ENCODE measurements around the gene OGA. TPM values are rescaled to one million over a fixed set of nuclear protein-coding genes. Genes with fewer than 3 reads are reported as not detected.

The OGA gene
- total RNA-seq, 1 donor from 2014 or later = 191 TPM

DNA sequence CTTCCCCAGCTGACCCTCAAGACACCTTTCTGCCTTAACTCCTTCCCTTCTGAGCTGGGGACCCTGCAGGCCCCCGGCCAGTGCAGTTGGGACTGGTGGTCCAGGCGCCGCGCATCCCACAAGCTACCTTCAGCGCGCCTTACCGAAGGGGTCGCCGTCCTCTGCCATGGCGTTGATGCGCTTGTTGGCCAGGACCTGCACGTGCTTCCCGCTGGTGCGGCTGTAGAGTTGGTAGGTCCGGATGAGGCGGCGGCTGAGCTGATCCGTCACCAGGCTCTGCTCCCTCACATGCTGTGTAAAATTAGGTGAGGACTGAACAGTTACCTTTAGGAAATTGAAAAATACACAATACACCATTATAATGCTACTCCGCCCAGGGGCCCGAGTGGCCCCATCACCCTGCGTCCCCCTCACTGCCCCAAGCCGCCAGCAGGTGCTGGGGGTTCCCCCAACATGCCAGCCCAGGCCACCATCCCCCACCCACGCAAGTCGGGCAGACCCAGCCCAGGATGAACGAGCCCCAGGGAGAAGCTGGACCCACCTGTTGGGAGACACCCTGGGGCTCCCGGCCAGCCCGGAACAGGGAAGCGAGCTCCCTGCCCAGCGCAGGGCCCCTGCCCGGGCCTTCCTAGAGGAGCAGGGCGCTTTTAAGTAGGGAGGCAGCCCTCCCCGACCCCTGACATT lies 43.5 kb downstream of the OGA start:
- DNase-seq = no peak

DNA sequence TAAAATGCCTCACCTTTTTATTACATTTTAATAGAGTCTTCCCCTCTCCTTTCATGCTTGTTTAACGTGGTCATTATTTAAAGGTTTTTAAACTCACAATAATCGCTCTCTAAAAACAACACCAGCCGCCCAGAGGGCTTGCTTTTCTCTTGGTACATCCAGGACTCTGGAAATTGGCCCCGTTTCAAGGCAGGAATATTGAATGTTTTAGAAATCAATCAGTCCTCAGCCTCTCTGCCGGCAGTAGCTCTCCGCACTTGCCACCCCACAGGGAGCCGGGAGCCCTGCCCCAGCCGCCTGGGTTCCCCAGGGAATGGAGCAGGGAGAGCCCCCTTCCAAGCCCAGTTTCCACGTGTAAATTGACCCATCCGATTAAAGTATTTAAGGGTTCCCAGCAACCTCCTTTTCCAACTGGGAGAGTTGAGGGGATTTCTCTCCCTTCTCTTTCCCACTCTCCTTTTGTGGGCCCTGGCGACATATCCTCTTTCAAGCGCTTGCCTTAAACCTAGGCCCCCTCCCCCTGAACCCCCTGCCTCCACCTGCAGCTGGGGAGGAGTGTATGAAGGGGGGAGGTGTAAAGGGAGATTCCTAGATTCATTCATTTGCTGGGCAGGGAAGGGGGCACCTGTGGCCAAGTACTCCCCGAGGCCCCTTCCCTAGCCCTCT lies 44.2 kb downstream of the OGA start:
- DNase-seq = no peak

DNA sequence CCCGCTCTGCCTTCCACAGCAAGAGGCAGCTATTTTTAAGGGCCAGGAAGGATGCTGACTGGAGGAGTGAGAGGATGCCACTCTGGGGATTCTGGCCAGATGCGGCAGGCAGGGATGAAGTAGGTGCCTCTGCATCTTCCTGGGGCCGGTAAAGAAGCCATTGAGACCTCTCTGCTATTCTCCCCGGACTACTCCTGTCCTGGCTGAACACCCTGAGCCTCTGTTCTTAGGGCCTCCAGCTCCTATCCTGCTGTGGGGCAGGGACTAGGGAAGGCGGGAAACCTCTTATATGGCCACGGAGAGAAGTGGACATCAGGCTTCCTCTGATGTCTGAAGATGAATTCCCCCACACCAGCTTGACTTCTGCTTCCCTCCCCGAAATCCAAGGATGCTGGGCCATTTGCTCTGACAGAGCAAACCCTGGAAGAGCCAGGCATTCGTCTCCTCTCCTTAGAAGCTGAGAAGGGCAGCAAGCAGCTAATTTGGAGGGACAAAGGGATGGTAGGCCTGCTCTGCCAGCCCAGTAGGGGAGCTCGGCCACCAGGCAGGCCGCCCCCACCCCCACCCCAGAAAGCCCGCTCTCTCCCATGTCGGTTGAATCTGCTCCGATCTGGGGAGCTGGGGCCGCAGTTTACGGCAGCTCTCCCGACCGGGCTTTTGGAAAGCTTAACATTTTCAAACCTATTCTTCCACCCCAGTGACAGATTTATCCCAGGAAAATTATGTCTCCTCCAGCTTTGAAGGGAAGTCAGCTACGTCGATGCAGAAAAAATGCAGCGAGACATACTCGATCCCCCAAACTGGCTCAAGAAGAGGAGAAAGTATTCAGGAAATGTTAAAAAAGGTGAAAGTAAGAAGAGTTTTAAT lies 45.1 kb downstream of the OGA start:
- no peak for DNase-seq

DNA sequence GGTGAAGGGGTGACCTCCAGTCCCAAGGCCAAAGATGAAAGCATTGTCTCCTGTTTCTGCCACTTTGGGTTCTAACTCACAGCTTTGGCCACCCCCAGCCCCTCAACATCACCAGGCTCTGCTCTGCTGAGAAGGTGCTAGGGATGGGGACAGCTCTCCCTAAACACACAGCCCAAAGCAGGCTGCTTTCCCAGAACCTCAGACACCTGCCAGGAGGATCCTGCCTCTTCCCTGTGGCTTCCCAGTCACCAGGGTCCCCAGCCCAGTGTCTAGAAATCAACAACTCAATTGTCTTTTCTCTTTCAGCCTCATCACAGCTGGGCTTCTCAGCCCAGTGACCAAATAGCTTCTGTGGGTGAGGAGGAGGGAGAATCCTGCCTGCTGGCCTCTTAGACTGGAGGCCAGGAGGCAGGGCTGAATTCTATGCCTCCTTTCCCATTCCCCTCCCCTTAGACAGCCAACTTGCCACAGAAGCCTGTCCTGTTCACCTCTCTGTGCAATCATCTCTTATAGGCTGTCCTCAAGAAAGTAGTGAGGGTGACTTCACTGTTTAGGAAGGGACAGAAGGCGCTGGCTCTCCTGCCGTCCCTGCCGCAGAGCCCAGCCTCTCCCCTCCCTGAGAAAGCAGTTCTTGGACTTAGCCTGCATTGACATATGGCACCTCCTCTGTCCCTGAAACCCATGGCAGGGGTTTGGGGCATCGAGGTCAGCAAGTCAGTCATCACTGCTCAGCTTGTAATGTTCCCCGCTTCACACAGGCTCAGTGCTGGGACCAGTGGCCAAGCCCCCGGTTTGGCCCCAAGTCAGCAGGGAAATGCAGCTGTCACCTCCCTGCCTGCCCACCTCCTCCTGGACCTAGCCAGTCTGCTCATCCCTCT lies 46.0 kb downstream of the OGA start:
- DNase-seq = no peak

DNA sequence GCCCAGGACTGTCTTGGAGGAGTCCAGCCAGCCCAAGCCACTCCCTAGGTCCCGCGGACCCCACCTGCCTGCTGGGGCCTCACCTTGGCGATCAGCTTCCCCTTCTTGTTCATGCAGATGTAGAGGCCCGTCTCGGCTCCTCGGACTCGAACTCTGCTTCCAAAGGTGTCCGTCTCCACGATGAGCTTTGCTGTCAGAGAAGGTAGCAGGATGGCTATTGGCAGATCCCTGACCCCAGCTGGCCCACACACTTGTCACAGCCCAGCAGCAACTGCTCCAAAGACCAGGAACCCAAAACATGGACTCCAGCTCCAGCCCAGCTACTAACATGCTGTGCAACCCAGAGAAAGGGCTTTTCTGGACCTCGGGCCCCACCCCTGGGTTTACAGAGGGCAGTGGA lies 46.9 kb downstream of the OGA start:
- DNase-seq = no peak

DNA sequence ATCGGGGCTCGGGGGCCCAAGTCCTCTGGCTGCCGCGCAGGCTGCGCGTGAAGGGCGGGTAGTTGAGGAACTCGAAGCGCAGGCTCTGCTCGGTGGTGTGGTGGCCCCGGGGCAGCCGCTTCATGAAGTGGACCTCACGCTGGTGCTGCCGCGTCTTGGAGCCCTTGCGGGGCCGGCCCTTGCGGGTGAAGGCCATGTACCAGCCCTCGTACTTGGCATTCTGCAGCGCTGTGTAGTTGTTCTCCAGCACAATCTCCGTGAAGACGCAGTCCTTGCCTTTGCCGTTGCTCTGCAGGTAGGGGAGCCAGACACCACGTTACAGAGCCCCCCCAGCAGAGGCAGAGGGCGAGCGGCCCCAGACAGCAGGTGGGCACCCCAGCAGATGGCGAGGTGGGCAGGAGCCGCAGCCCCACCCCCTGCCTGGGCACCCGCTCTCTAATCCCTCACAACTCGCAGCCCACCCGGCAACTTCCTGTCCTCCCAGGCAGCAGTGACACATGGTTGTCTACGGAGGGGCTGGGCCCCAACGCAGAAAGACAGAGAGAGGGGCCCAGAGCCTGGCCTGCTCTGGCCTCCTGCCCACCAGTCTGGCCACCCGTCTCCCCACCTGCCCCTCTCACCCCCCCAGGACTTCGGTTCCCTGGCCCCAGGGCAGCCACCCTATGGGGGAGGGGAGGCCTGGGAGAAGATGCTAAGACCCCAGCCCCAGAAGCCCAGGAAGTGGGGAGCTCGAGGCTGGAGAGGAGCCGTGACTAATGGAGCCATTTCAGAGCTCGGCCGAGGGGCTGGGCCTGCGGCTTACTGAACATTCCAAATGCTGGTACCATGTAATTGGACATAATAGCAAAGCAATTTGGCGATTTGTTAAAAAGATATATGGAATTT lies 47.7 kb downstream of the OGA start:
- DNase-seq = no peak

DNA sequence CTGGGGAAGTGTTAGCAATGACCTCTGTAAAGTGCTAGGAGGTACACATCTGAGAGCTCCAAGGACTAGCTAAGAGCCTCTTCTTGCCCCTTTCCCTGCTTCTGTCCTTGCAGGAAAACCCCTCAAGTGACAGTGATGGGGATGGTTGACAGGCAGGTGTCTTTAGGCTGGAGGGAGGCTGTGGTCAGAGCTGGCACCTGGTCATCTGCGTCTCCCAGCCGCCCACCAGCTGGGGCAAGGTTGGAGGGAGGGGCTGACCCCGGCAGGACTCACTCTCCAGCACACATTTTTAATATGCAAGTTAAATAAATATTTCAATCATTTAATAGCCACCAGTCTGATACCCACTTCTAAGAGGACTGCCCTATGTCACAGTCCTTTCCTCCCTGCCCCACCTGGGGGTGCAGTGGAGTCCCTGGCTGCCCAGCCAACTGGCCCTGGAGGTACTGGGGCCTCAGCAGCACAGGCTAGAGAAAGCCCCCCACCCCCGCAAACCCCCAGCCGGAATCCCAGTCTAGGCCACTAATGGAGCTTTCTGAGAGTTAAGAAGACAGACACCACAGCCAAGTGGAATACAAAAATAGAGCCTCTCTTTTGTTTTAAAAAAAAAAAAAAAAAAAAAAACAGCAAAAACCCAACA lies 48.6 kb downstream of the OGA start:
- no peak for DNase-seq

DNA sequence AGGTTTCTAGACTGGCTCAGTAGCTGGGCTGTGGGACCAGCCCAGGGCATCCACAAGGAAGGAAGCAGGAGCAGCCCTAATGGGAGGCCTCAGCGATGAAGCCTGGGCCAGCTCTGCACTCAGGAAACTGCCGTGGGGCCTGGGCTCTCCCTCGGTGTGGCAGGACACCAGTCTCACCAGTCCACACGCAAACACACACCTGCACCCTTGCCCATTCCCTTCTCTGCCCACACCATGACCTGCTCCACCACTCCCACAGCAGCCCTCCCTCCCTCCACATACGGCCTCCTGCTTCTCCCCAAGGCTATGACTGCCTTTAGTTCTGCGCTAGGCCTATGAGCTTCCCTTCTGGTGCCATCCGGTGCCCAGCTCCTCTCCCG lies 49.5 kb downstream of the OGA start:
- no peak for DNase-seq

DNA sequence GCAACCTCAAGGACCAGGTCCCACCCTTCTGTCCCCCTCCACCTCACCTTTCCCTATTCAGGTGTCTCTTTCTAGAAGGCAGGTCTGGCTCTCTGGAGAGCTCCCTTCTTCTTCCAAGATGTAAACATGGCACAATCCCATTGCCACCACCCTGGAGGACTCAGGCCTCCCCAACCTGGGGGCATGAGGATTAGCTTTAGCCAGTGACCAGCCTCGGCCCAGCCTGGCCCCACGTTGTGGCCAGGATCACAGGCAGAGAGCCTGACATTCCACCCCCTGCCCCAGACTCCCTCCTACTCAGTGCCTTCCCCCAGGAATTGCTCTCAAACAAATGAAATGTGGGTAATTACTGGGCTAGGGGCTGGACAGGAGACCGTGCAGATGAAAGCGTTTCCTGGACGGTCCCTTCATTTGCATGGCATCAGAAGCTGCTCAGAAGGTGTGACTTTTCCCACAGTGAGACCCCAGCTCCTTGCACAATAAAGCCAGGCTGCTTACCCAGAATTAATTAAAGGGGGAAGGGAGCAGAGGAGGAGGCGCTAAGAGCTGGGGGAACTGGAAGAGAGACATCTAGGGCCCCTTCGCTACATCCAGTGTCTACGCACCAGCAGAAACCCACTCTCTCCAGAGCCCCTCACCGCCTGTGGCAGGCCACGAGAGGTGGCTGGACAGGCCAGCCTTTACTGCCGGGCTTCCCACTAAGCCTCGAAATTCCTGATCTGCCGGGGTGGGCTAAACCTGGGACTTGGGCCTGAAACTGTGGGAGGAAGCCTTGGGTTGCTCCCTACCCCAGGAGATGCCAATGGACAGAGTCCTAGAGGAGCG lies 50.1 kb downstream of the OGA start:
- no peak for DNase-seq

DNA sequence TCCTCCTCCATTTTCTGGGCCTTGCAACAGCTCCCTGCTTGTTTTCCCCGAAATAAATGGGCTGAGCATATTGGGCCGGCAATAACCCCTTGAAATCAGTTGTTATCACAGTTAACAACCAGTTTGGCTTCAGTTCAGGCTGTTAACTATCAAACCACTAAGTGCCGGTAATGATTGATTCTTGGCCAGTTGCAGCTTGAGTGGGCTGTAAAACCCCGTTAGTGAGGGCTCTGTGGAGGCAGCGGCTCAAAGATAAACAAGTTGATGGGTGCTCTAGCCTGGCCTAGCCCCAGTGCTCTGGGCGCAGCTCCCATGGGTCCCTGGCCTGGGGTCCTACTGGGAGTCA lies 50.7 kb downstream of the OGA start:
- no peak for DNase-seq

DNA sequence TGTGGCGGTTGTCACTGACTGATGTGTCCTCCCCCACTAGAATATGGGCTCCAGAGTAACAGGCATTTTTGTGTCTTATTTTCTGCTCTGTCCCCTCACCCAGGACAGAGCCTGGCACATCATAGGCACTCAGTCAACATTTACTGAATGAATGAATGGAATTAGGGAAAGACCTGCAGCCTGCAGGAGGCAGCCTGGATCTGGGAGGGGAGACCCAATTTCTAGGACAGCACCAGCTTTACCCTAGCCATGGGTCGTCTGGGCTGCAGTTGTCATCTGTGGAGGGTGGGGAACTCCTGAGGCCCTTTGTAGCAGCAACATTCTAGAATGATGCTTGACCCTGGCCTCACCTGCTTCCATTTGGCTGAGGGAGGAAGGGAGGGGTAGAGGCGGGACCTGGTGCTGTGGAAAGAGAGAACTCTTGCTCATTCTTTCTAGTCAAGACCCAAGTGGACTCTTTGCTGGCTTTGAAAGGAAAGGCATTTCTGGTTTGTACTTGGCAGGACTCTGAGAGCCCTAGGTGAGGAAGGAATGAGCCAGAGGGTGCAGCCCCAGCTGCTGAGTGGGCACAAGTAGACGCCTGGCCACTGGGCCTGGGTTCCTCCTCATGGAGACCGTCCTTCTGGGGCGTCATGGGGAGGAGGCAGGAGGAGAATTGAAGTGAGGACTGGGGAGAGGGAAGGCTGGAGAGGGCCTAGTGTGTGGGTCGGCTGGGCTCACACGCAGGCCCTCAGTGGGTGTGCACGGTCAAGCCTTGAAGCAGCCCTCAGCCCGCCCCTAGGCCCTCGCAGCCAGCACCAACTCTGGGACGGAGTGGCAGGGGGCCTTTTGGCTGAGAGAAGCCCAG lies 51.3 kb downstream of the OGA start:
- DNase-seq = no peak

DNA sequence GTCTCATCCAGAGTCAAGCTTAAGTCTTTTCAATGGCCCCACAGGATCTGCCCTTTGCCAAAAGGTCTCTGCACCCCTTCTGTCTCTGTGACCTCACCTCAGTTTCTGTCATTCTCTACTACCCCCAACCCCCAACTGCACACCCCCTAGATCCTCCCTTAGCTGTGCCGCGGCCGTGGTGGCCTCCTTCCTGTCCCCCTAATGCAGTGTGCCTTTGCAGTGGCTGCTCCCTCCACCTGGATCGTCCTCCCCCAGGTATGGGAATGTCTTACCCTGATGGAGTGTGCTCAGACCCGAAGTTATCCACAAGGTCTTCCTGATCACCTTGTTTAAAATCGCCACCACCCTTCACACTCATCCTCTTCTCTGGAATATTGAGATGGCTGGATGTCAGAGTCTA lies 51.9 kb downstream of the OGA start:
- DNase-seq = no peak

DNA sequence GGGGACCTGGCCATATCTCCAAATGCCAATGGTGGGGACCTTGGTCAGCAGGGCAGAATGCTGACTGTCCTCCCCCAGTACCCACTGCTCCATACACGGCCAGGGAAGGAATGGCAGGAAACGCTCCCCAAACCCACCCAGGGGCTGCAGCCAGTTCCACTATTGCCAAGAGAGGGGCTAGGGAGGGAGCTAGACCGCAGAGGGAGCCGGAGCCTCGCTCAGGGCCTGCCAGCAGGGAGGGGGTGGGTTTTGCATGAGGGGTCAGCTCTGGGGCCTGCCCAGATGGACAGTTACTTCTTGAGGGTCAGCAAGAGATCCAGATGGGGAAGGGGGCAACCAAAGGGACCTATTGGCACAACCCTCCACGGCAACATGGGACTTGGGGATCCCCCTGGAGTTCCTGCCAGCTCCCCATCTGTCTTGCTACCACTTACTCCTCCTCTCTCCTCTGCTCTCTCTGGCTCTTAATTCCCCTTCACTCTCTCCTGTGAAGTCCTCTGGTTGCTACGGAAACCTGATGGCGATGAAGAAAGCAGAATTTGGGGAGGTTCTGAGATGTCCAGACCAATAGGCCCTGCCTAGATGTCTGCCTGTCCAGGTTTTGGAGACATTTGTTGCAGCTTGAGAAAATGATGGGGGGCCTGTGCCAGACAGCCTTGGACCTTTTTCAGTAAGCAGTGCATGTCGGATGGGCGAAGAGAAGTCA lies 55.0 kb downstream of the OGA start:
- no peak for DNase-seq

DNA sequence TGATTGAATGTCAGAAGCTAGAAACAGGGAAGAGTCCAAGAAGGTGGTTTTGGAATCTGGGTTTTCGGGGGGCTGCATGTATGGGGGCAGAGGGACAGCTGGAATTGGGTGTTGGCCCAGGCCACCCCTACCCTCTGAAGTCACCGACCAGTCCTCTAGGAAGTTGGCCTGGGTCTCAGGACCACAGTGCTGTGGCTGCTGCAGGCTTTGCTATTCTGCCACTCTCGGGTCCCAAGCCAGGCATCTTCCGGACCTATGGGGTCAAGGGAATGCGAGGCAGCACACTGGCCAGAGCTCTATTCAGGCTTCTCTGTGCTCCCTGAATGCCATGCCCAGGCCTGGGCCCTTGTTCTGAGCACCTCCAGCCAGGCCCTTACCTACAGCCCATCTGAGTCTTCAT lies 55.5 kb downstream of the OGA start:
- DNase-seq = no peak

DNA sequence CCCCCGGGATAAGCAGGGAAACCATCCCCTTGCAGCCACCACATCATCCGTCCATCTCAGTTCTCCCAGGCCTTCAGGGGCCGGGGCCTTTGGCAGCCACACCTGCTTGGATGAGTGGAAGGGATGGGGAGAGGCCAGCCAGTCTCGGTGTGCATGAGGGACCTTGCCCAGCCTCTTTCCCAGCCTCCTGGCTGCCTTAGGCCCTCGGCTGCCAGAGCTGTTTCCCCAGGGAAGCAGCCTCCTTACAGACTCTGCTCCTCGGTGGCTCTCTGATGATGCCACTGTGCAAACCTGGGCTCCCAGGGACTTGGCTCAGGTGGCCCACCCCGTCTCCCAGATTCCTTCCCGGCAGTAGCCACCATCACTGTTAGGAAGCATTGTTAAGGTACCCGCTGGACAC lies 57.0 kb downstream of the OGA start:
- DNase-seq = no peak

DNA sequence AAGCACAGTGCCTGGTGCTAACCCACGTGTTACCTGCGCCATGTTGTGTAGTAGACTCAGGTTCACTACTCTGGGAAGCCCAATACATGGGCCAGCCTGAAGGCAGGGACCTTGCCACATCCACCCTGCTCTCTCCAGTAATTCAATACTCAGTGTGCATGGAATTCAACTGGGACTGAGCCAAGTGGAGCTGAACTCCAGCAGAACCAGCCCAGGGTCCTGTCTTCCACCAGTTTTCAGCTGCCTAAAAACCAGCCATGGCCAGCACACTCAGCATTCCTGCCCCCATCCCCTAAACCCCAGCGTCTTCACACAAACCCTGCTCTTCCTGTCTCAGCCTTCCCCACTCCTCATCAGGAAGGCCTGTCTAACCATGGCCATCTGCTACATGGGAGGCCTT lies 57.7 kb downstream of the OGA start:
- DNase-seq = peak; percentile 44

DNA sequence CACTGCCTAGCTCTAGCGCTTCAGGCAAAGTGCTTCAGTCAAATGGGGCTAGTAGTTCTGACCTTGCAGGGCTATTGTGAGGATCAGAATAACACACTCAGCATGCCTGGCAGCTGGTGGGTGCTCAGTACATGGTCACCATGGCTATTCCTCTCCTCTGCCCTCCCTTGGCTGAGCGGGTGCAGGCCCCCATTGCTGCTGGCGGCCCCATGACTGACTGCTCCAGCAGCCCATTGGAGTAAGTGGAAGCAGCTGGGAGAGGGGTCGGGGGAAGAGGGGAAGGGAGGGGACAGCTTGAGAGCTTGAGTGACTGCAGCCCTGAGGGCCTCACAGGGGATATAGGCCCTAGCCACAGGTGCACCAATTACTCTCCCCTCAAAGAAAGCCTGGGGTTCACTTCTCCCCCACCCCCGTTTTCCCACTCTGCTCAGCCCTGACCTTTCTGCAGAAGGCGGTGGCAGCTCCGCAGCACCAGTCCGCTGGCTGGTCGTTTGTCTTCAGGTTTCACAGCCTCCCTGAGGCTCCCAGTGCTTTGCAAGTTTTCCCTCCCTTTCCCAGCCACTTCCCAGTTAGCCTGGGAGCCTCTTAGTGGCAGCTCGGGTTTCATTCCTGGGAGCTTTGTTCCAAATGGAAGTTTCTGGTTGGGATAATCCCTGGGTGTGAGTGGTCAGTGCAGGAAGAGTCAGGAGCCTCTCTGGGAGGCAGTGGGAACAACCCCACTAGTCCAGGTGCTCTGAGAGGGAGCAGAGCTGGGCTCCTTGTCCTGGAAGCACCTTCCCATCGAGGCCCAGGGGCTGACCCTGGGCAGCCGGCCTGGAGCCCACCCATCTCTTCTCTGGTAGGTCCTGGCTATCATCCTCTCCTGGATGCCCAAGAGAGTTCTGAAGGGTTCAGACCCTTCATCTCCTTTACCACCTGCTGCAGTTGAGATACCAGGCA lies 58.7 kb downstream of the OGA start:
- peak; percentile 64 for DNase-seq
